T-helper 2 cell (primary cell): ENCODE results near the gene NDEL1.

Source experiments
- DNase-seq, 5 experiments: peaks; one replicate each; pipeline versions ENCODE4 v3.0.0 to v3.0.0-alpha.2; 2012 to 2022

NDEL1 gene

DNA sequence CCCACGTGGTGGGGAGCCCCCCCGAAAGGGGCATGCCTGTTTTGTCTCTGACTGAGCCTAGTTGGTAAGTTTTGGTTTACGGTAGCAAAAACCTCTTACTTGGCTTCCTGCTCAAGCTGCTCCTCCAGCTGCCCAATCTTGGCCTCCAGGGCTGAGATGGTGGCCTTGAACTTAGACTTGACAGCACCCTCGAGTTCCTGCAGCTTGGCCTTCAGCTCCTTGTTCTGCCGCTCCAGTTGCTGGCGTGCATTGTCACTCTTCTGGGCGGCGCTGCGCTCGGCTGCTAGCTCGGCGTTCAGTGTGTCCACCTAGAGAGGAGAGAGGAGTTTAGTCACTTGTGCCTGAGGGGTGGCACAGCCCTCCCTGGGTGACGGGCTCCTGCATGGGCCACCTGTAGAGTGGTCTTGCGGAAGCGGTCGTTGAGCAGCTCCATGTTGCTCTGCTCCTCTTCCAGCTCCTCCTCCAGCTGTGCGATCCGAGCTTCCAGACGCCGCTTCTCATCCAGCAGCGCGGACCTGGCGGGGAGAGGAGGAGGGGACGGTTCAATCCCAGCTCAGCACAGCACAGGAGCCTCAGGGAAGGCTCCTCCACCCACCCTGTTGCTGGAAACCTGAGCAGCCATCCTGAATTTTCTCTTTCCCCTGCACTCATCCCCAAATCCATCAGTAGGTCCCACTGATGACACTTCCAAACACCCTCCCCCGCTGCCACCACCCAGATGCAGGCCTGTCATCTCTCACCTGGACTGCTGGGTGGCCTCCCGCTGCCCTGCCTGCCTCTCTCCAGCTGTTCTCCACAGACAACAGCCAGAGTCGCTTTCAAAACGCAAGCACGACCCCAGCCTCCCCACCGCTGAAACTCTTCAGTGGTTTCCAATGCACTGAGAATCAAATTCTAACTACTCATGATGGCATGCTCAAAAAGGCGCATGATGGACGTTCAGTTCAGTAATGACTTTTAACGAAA is 44.6 kb downstream of the NDEL1 start:
- DNase-seq = no peak

DNA sequence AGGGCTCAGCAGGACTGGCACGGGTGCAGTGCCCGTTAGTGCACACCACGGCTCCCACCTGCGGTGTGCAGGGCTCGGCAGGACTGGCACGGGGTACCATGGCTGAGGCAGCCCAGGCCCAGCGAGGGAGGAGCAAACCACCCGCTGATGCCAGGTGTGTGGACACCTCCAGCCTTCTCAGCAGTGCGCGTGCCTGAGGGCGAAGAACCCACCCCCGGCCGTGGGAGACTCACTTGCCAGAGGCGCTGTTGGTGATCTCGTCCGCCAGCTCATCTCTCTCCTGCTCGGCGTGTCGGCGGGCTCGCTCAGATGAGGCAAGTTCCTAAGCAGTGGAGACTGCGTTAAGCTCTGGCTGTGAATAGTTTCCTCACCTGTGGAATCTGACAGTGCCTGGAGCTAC is 45.4 kb downstream of the NDEL1 start:
- no peak for DNase-seq

DNA sequence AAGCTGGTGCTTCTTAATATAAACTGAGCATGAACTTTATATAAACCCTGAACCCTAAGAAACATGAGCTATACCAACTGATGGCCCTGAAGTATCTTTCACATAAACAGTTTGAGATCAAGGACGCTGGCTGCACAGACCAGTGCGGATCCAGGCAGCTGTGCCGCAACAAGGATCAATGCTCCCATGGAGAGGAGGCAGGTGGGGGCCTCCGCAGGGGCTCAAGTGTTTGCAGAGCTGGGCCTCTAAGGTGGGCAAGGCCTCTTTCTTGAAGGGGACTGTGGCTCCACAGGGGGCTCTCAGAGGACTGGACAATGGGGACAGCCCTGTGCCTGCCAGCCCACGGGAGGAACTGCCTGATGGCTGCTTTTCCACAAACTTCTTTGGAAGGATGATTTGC is 46.0 kb downstream of the NDEL1 start:
- DNase-seq = no peak

DNA sequence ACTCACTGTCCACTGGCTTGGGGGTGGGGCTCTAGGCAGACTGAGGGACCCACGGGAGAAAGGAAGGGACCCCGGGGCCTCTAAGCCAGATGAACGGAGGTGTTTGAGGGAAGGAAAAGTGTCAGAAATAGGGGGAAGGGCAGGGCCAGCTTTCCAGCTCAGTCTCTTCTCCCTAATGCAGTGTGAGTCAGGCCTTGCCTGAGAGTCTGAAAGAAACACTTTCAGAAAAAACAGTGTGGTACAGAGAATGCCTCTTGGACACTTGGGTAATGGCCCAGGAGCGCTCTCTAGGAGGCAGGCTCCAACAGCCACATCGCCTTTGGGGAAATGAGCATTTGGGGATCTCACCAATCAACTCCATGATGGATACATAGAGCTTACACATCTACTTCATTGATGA is 46.9 kb downstream of the NDEL1 start:
- no peak for DNase-seq

DNA sequence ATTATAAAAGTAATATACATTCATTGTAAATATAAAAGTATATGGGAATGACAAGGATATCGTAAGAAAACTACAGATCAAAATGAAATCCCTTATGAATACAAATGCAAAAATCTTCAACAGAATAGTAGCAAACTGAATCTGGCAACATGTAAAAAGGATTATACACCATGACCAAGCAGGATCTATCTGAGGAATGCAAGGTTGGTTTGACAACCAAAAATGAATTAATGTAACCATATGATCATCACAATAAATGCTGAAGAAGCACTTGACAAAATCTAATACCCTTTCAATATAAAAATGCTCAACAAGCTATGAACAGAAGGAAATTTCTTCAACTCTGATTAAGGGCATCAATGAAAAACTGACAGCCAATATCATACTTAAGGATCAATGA is 48.8 kb downstream of the NDEL1 start:
- DNase-seq = no peak

DNA sequence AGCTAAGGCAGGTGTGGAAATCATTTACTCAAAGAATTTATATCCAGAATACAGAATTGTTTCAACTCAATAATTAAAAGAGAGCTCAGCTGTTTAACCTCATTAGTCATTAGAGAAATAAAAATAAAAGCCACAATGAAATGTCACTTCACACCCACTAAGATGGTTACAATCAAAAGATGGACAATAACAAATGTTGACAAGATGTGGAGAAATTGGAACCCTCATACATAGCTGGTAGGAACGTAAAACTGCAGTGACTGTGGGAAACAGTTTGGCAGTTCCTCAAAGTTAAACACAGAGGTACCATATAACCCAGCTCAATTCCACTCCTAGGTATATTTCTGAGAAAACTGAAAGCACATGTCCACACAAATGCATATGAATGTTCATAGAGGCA is 49.8 kb downstream of the NDEL1 start:
- DNase-seq = no peak

DNA sequence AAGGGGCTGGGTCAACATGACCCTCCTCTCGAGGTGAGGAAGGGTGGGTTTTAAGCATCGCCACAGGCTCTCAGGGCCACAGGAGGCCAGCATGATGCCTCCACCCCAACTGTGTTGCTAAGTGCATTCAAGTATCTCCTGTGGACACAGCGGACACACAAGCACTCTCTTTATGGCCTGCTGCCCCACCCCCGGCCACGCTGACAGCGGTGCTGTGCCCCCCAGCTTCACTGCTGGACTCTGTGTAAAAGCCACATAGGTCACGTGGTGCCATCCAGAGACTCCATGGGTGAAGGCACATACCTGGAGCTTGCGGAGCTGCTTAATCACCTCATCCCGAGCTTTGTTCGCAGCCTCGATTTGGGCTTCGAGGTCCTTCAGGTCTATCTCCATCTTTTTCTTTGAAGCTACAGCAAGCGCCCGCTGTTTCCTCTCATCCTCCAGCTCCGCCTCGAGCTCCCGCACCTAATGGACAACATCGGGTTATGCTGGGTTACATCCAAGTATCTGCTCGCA is 51.5 kb downstream of the NDEL1 start:
- DNase-seq = no peak

DNA sequence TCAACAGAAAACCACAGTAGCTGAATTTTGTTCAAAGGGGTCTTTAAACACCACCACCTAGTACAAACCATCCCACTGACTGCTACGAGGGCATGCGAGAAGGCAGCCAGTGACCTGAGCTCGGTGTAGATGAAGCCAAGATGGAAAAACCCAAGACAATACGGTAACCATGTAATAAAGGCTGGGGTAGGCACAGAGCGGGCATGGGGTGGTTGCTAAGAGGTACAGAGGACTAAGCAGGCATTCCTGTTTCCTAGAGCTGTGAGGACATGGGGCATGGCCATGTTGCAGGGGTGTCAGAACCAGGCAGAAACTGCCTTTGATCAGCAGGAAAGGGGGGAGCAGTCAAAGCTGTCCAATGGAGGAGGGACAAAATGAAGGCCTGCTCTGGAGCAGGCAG is 52.1 kb downstream of the NDEL1 start:
- DNase-seq = no peak

DNA sequence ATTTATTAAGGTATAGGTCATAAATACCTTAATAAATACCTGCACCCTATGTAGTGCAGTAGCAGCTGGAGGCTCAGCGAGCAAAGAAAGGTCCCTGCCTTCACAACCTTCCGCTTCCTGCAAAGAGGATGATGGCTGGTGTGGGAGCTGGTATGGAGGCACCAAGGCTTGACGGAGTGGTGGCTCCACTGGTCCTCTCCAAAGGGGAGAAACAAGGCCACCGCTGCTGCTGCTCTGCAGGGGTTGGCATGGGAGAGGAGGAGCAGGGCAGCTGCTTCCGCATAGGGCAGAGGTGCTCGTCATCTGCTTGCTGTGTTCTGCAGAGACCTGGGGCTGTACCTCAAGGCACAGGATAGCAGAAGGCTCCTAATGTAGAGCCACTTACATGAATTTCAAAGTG is 52.8 kb downstream of the NDEL1 start:
- DNase-seq = no peak

DNA sequence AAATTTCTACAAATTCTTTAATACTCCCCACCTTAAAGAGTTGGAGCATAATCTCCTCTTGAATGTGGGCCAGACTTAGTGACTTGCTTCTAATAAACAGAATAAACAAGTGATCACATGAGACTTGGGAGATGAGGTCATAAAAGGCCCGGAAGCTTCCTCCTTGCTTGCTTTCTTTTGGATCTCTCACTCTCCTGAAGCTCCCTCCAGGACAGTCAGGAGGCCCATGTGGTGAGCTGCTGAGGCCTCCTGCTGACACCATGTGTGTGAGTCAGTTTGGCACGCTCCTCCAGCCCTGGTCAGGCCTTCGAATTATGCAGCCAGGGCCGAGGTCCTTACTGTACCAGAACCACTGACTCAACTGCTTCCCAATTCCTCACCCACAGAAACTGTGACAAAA is 53.2 kb downstream of the NDEL1 start:
- DNase-seq = no peak

DNA sequence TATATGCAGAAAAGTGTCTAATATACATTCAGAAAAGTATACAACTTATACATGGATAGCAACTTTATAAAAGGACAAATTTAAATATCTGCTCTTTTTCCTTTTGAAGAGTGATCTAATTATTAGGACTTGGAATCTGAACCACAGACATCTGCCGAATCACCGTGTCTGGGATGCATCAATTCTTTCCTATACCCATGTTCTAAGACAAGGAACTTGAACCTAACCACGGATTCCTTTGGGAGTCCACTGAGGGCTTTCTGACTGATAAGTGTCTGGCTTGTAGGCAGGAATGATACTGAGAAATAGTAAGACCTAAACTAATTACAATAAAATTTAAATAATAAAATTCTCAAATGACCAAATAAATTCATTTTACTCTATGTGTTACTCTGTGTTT is 54.2 kb downstream of the NDEL1 start:
- no peak for DNase-seq

DNA sequence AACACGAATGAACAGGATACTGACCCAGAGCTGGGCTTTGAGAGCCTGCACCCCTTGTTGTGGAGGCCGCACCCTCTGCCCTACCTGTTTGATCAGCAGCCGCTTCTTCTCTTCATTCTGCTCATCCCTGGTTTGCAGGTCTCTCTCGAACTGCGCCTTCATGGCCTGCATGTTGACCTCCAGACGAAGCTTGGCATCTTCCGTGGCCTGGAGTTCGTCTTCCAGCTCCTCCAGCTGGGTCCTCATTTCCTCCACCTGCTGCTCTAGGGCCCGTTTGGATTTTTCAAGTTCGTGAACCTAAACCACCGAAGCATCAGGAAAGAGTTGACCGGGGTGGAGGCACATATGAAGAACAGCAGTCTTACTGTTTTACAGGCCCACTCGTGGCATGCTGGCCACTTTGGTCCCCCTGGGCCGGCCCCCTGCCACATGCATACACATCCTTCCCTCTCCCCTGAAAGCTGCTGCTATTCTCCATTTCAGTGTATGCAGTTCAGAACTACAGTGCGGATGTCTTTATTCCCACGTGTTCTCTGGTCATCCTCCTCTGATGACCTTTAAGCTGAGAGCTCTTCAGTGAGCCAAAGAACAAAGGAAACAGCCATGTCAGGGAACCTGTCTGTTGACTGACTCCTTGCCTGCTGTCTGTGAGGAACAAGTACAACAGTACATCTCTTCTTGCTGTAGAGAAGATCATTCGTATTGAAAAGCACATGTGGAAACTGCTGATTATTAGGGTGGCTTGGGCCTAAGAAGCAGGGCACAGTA is 54.8 kb downstream of the NDEL1 start:
- DNase-seq = no peak

DNA sequence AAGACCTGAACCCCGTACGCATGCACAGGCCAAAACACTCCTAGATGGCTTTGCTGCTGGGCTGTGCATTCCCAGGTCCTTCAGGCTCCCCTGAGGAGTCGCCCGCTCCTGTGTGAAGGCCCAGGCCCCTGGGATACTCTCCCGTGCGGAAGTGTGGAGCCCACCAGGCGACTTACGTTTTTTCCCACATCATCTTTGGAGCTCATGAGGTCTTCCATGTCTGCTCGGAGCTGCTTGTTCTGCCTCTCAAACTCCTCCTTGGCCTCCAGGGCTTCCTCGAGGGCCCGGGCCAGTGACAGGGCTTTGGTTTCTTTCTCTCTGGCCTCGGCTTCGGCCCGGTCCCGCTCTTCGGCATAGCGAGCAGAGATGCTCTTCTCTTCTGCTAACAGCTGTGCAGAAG is 56.4 kb downstream of the NDEL1 start:
- no peak for DNase-seq

DNA sequence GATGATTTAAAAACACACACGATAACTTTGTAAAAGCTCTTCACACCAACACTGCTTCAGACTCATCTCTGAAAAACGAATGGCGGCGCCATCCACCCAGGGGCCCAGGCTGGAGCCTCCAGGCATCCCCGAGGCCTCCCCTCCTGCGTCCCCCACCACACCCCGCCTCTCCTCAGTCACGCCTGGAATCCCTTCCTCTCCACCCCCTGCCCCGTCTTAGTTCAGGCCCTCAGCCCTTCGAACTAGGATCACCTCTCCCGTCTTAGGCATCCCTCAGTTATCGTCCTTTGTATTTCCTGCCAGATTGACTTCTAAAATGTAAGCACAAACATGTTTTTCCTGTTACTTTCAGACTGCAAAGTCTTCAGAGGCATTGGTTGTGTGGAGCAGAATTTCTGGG is 58.3 kb downstream of the NDEL1 start:
- DNase-seq = no peak

DNA sequence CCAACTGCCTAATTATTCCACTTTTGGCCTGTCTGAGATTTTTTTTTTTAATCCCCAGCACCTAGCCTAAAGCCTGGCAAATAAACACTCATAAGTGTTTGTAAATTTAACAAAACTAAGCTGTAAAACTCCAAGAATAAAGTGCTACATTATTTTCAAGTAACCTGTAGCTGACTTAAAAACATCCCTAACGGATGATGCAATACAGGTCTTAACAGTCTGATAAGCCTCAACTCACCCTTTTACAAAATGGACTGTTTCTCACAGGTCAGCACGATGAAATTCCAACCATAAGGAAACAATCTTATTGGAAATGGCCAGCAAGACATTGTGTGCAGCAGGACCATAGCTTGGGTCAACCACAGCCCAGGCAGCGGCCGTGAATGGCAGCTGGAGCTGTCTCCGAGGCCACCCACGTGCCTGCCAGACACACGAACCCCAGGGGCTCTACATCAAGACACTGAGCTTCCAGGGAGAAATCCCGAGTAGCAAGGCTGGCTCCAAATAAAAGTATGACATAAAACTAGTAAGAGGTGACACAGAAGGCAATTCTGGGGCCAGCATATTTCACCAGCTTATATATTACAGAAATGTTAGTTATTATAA is 58.9 kb downstream of the NDEL1 start:
- no peak for DNase-seq

DNA sequence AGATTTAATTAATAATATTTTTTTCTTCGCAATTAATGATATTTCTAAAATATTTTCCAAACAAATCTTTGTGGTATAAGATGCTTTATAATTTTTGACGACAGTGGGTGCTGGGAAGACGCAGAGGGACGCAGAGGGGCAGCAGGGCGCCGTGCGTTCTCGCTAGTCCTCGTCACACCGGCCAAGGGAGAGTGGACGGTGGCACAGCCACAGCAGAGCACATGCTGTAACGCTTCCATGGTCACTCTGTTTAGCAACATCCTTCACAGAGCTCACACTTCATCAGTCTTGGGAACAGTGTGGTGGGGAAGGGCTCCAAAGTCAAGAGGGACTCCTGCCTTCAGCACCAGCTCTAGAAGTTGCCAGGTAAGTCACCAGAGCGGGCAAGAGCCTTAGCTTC is 60.4 kb downstream of the NDEL1 start:
- DNase-seq = no peak

DNA sequence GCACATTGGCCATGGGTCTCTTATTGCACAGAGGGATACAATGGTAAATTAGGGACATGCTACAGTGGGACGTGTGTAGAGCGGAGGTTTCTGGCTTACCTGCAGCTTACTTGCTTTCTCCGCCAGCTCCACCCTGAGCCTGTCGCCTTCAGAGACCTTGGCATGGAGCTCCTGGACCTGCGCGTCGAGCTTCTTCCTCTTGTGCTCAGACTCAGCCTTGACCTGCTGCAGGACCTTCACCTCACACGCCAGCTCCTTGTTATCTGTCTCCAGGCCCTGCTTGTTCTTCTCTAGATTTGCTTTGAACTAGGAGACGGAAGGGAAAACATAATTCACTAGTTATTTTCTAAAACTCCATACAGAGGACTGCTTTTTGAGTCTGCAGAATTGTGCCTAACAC is 63.5 kb downstream of the NDEL1 start:
- no peak for DNase-seq

DNA sequence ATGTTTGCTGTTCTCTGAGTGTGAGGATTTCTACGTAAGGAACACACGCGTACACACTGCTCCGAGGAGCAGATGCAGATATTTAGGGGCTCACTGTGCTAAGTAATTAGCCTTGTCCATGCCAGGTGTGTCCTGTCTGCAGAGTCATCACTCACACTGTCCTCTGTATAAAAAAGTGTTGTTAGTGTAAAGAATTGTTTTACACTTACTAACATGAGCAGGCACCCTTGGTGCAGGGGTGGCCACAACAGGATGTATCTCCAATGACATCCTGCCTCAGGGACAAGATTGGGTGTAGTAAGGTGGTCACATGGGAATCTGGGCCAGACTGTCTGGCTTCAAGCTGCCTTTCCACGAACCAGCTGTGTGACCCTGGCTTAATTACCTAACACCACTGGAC is 63.9 kb downstream of the NDEL1 start:
- DNase-seq = no peak

DNA sequence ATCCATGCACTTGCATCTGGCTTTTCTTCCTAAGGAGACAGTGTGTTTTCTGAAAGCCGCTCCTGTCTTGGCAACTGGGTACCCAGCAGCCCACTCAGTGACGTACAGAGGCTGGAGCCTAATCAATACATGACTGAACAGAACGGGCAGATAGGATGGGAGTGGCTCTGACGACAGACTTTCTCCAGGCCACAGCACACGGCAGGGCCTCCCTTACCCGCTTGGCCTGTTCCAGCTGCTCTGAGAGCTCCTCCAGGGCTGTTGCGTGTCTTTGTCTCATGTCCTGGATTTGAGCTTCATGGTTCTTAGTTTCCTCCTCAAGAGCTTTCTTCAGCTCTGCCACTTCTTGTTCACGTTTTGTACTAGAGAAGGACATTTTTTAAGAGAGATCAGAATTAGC is 64.9 kb downstream of the NDEL1 start:
- DNase-seq = no peak

DNA sequence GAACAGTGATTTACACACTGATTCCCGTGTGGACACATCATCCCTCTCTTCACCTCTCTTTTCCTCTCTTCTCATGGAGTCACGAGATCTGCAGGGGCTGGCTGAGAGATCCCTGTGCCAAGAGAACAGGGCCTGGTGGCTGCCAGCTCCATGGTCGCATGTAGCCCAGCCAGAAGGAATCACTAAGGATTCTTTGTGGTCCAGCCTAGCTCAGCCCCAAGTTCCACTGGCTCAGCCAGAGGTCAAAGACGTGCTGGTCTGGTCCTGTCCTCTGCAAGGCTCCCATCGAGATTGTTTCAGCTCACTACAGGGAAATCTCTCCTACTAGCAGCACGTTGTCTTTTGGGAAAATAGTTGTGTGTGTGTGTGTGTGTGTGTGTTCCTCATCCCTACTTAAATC is 66.4 kb downstream of the NDEL1 start:
- DNase-seq = no peak

DNA sequence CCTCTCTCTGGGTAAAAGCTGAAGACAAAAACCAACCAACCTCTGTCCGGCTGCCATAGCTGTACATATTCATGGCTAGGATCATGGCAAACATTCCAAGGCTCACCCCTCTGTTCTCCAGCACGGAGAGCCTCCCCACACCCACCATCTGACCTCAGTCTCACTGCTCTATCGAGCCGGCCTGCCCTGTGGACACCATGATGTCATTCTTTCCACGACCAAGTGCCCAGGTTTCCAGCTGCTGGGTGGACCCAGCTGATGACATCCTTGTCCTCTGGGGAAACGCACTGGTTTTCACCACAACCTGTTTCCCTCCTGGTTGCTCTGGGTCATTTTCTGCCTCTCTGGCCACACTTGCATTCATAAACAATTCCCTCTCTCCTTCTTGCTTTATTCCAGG is 67.7 kb downstream of the NDEL1 start:
- DNase-seq = no peak

DNA sequence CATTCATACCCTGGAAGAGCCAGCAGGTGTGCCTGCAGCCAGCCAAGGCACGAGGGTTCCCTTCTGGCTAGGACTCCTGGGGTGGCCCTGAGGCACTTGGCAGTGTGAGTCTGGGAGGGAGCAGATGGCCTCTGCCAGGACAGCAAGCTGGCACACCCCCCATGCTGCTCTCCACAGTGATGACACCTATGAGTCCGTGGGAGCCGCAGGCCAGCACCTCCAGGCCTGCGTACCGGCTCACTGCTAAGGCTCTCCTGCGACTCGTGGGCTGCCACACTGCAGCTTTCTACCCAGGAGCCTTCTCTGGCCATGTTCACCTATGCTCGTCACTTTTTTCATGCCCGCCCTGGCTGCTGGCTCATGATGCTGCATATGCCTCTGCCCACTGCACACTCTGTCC is 68.1 kb downstream of the NDEL1 start:
- DNase-seq = no peak

DNA sequence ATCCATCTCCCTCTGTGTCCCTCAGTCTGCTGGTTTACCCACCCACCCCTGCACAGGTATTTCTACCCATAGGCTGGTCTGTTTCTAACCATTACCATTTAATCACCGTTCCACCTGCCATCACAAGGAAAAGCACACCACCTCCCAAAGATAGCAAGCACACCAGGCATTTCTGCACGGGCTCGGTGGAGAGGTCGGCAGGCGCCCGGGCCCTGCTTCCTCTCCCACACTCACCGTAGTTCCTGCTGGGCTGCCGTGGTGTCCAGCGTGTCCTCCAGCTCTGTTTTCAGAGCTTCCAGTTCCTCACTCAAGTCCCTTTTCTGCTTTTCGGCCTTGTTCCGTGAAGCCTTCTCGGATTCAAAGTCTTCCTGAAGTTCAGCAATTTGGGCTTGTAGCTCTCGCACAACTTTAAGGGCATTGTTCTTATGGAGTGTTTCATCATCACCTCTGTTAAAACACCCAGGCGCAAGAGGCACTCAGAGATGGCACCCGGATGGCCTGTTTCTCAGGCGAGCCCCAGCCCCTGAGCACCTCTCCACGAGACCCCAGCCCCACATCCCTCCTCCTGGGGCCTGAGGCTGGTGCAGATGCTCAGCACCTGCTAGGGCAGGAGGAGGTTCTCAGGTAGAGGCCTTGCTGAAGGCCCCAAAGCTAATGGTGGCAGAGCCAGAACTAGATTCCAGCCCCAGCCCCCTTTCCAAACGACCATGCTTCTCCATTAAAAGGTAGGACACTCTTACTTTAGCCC is 69.0 kb downstream of the NDEL1 start:
- no peak for DNase-seq
